Suppressor macrophage treated with lipopolysaccharide for 1 hour (primary cell): ENCODE measurements around the gene STEAP3.

ENCODE experiments used
- DNase-seq, 3 donors: peaks; one replicate each; pipeline ENCODE4 v3.0.0-alpha.2; 2020 to 2022

Gene STEAP3

GRCh38 chr2:119249311-119249710 is 25.7 kb downstream of the STEAP3 start:
- DNase-seq = no peak

GRCh38 chr2:119249855-119250717 is 26.5 kb downstream of the STEAP3 start:
- no peak for DNase-seq

- DNase-seq = no peak
These were observed 27.2 kb downstream of the STEAP3 start for GRCh38 chr2:119250718-119251290.

- no peak for DNase-seq
These were observed 28.0 kb downstream of the STEAP3 start for GRCh38 chr2:119251652-119252051.

- DNase-seq = peak in 1 of 3 donors; percentile 11
These were observed 28.8 kb downstream of the STEAP3 start for GRCh38 chr2:119252186-119253113.

GRCh38 chr2:119253114-119253702 is 29.6 kb downstream of the STEAP3 start:
- DNase-seq = peak in 2 of 3 donors; percentile 15 to 32

GRCh38 chr2:119253760-119254600 is 30.3 kb downstream of the STEAP3 start:
- no peak for DNase-seq

GRCh38 chr2:119254601-119255080 is 31.0 kb downstream of the STEAP3 start:
- DNase-seq = no peak

- no peak for DNase-seq
These were observed 32.3 kb downstream of the STEAP3 start for GRCh38 chr2:119255760-119256581.

GRCh38 chr2:119256582-119256921 is 32.9 kb downstream of the STEAP3 start:
- no peak for DNase-seq

- no peak for DNase-seq
These were observed 33.6 kb downstream of the STEAP3 start for GRCh38 chr2:119257198-119257597.

GRCh38 chr2:119259296-119259860 is 35.7 kb downstream of the STEAP3 start:
- no peak for DNase-seq

GRCh38 chr2:119260646-119261492 is 37.2 kb downstream of the STEAP3 start:
- DNase-seq = no peak

- DNase-seq = no peak
These were observed 38.0 kb downstream of the STEAP3 start for GRCh38 chr2:119261493-119262225.

GRCh38 chr2:119263025-119263424 is 39.4 kb downstream of the STEAP3 start:
- no peak for DNase-seq

- DNase-seq = peak; percentile 56 to 65 (median 57)
These were observed 40.0 kb downstream of the STEAP3 start for GRCh38 chr2:119263656-119264055.

- peak; percentile 34 to 53 (median 40) for DNase-seq
These were observed 41.4 kb downstream of the STEAP3 start for GRCh38 chr2:119264781-119265692.

- DNase-seq = no peak
These were observed 42.0 kb downstream of the STEAP3 start for GRCh38 chr2:119265693-119266066.
